ENCODE data around the gene FANCB. TPM values are rescaled to one million over a fixed set of nuclear protein-coding genes. Genes with fewer than 3 reads are reported as not detected.

FANCB gene
- 0.81 TPM for polyA plus RNA-seq (2013, experiment 1 of 2)
- polyA plus RNA-seq (2013, experiment 2 of 2) = 0.68 TPM

- Histone ChIP-seq H2BK12ac (ENCODE audit: low read length in 2 of 2) (peak within 1 kb of the TSS in 1 of 2 experiments; percentile 72), H3K4me1 (ENCODE audit: control insufficient read depth, insufficient read depth, low read depth, low read length) (no peaks in the 10 kb centered on the region)
- WGBS = under 1% methylated on average over 24 of the region's 78 CpGs
Measured at GRCh38 chrX:14872851-14873675, at the start of gene FANCB, which contains the start of gene MOSPD2. FANCB (minus strand) TSS chrX:14873069; CDS start chrX:14865510, 7,559 bp downstream. MOSPD2 (plus strand) TSS chrX:14873421; CDS start chrX:14873529, 108 bp downstream.

GRCh38 chrX:14922437-14922836, 49.6 kb upstream of the FANCB start:
- Histone ChIP-seq H3K4me3 (ENCODE audit: insufficient read depth in 1 of 2, low read depth in 1 of 2, low read length in 2 of 2) (no peak overlapping the region), H3K23ac (ENCODE audit: low read length in 2 of 2) (no peak overlapping the region), H2AFZ (ENCODE audit: low read depth, low read length) (no peak overlapping the region), H2BK120ac (ENCODE audit: low read depth, low read length) (no peak overlapping the region), H3K4me1 (ENCODE audit: control insufficient read depth, insufficient read depth, low read depth, low read length) (peaks cover 2% of the 10 kb centered on the region), H2BK15ac (ENCODE audit: low read depth, poor library complexity, severe bottlenecking) (no peak overlapping the region), H3K27me3 (ENCODE audit: control insufficient read depth in 1 of 2, insufficient read depth in 1 of 2, low read length in 2 of 2) (no peaks in the 10 kb centered on the region), H3K36me3 (ENCODE audit: control insufficient read depth in 1 of 2, insufficient read depth in 2 of 2, low read depth in 1 of 2, low read length in 2 of 2) (peaks cover 0 to 10% of the 10 kb centered on the region in 2 experiments), H4K8ac (ENCODE audit: low read length) (no peak overlapping the region), H3K9ac (ENCODE audit: low read length) (peak overlapping the region; percentile 51), H3K9me3 (ENCODE audit: control insufficient read depth, low read length) (no peaks in the 10 kb centered on the region), H3K4ac (ENCODE audit: low read depth in 1 of 2, low read length in 2 of 2) (no peak overlapping the region), H2BK12ac (ENCODE audit: low read length in 2 of 2) (no peak overlapping the region), H3K79me1 (replicated peaks; ENCODE audit: low read length, poor library complexity, severe bottlenecking) (no peaks in the 10 kb centered on the region), H2AK5ac (ENCODE audit: low read length, severe bottlenecking) (no peak overlapping the region), H2BK5ac (ENCODE audit: low read depth, low read length, poor library complexity, severe bottlenecking) (no peak overlapping the region), H3K4me2 (ENCODE audit: low read length, poor library complexity, severe bottlenecking) (no peak overlapping the region), H3K18ac (ENCODE audit: low read depth in 1 of 2, low read length in 2 of 2) (no peak overlapping the region), H3K27ac (ENCODE audit: low read length, poor library complexity, severe bottlenecking) (no peak overlapping the region), H3K14ac (ENCODE audit: low read length in 2 of 2) (no peak overlapping the region), H4K91ac (ENCODE audit: low read length) (no peak overlapping the region)
- peak; percentile 86 for DNase-seq
- 47% methylated on average over 4 of the region's 6 CpGs for WGBS

More at GRCh38 chrX:14872851-14873675, at the start of gene FANCB, which contains the start of gene MOSPD2:
- peak within 1 kb of the TSS in 1 of 2 experiments; percentile 75 for H3K14ac ChIP-seq (ENCODE audit: low read length in 2 of 2)
- no peak within 1 kb of the TSS for H3K27ac ChIP-seq (ENCODE audit: low read length, poor library complexity, severe bottlenecking)
- no peak within 1 kb of the TSS for H3K23ac ChIP-seq (ENCODE audit: low read length in 2 of 2)
- peak within 1 kb of the TSS; percentile 66 for H2AFZ ChIP-seq (ENCODE audit: low read depth, low read length)
- peak within 1 kb of the TSS; percentile 52 for H2BK15ac ChIP-seq (ENCODE audit: low read depth, poor library complexity, severe bottlenecking)
- H4K91ac ChIP-seq (ENCODE audit: low read length) = peak within 1 kb of the TSS; percentile 83
- DNase-seq = peak; percentile 95
- H3K79me1 ChIP-seq (replicated peaks; ENCODE audit: low read length, poor library complexity, severe bottlenecking) = peaks cover 2% of the 10 kb centered on the region
- peak within 1 kb of the TSS; percentile 70 to 76 for H3K18ac ChIP-seq (ENCODE audit: low read depth in 1 of 2, low read length in 2 of 2)
- H2AK5ac ChIP-seq (ENCODE audit: low read length, severe bottlenecking) = no peak within 1 kb of the TSS
- H3K9ac ChIP-seq (ENCODE audit: low read length) = peak within 1 kb of the TSS; percentile 93
- H3K4me2 ChIP-seq (ENCODE audit: low read length, poor library complexity, severe bottlenecking) = peak within 1 kb of the TSS; percentile 83
- no peaks in the 10 kb centered on the region for H3K9me3 ChIP-seq (ENCODE audit: control insufficient read depth, low read length)
- no peak within 1 kb of the TSS for H2BK120ac ChIP-seq (ENCODE audit: low read depth, low read length)
- peak within 1 kb of the TSS; percentile 51 to 61 for H3K4ac ChIP-seq (ENCODE audit: low read depth in 1 of 2, low read length in 2 of 2)
- no peaks in the 10 kb centered on the region for H3K36me3 ChIP-seq (ENCODE audit: control insufficient read depth in 1 of 2, insufficient read depth in 2 of 2, low read depth in 1 of 2, low read length in 2 of 2)
- H3K4me3 ChIP-seq (ENCODE audit: insufficient read depth in 1 of 2, low read depth in 1 of 2, low read length in 2 of 2) = peak within 1 kb of the TSS; percentile 79 to 95
- no peak within 1 kb of the TSS for H4K8ac ChIP-seq (ENCODE audit: low read length)
- no peaks in the 10 kb centered on the region for H3K27me3 ChIP-seq (ENCODE audit: control insufficient read depth in 1 of 2, insufficient read depth in 1 of 2, low read length in 2 of 2)
- no peak within 1 kb of the TSS for H2BK5ac ChIP-seq (ENCODE audit: low read depth, low read length, poor library complexity, severe bottlenecking)

- Histone ChIP-seq H3K4me3 (ENCODE audit: insufficient read depth in 1 of 2, low read depth in 1 of 2, low read length in 2 of 2) (no peak overlapping the region), H2BK5ac (ENCODE audit: low read depth, low read length, poor library complexity, severe bottlenecking) (no peak overlapping the region), H3K14ac (ENCODE audit: low read length in 2 of 2) (no peak overlapping the region), H4K8ac (ENCODE audit: low read length) (no peak overlapping the region), H2BK120ac (ENCODE audit: low read depth, low read length) (no peak overlapping the region), H3K79me1 (replicated peaks; ENCODE audit: low read length, poor library complexity, severe bottlenecking) (peaks cover 2% of the 10 kb centered on the region), H3K9me3 (ENCODE audit: control insufficient read depth, low read length) (no peaks in the 10 kb centered on the region), H3K18ac (ENCODE audit: low read depth in 1 of 2, low read length in 2 of 2) (no peak overlapping the region), H3K23ac (ENCODE audit: low read length in 2 of 2) (no peak overlapping the region), H3K4me2 (ENCODE audit: low read length, poor library complexity, severe bottlenecking) (no peak overlapping the region), H3K36me3 (ENCODE audit: control insufficient read depth in 1 of 2, insufficient read depth in 2 of 2, low read depth in 1 of 2, low read length in 2 of 2) (peaks cover 0 to 28% of the 10 kb centered on the region in 2 experiments), H2AFZ (ENCODE audit: low read depth, low read length) (no peak overlapping the region), H3K27me3 (ENCODE audit: control insufficient read depth in 1 of 2, insufficient read depth in 1 of 2, low read length in 2 of 2) (no peaks in the 10 kb centered on the region), H2BK15ac (ENCODE audit: low read depth, poor library complexity, severe bottlenecking) (no peak overlapping the region), H4K91ac (ENCODE audit: low read length) (no peak overlapping the region), H3K27ac (ENCODE audit: low read length, poor library complexity, severe bottlenecking) (peak overlapping the region; percentile 43), H3K9ac (ENCODE audit: low read length) (no peak overlapping the region), H2AK5ac (ENCODE audit: low read length, severe bottlenecking) (no peak overlapping the region), H2BK12ac (ENCODE audit: low read length in 2 of 2) (no peak overlapping the region), H3K4ac (ENCODE audit: low read depth in 1 of 2, low read length in 2 of 2) (no peak overlapping the region), H3K4me1 (ENCODE audit: control insufficient read depth, insufficient read depth, low read depth, low read length) (peaks cover 4% of the 10 kb centered on the region)
- no peak for DNase-seq
- no CpG with 5 or more reads among the region's 2 CpGs for WGBS
Measured at GRCh38 chrX:14920196-14920595, 47.3 kb upstream of the FANCB start.

GRCh38 chrX:14919407-14919806, 46.5 kb upstream of the FANCB start:
- no peak overlapping the region for H3K18ac ChIP-seq (ENCODE audit: low read depth in 1 of 2, low read length in 2 of 2)
- no CpG with 5 or more reads among the region's 2 CpGs for WGBS
- no peak overlapping the region for H3K14ac ChIP-seq (ENCODE audit: low read length in 2 of 2)
- no peak overlapping the region for H2AFZ ChIP-seq (ENCODE audit: low read depth, low read length)
- H2BK120ac ChIP-seq (ENCODE audit: low read depth, low read length) = no peak overlapping the region
- no peak for DNase-seq
- no peak overlapping the region for H2BK12ac ChIP-seq (ENCODE audit: low read length in 2 of 2)
- no peak overlapping the region for H3K27ac ChIP-seq (ENCODE audit: low read length, poor library complexity, severe bottlenecking)
- no peak overlapping the region for H3K4ac ChIP-seq (ENCODE audit: low read depth in 1 of 2, low read length in 2 of 2)
- no peak overlapping the region for H4K8ac ChIP-seq (ENCODE audit: low read length)
- no peak overlapping the region for H3K4me3 ChIP-seq (ENCODE audit: insufficient read depth in 1 of 2, low read depth in 1 of 2, low read length in 2 of 2)
- H2BK5ac ChIP-seq (ENCODE audit: low read depth, low read length, poor library complexity, severe bottlenecking) = no peak overlapping the region
- no peak overlapping the region for H4K91ac ChIP-seq (ENCODE audit: low read length)
- no peaks in the 10 kb centered on the region for H3K27me3 ChIP-seq (ENCODE audit: control insufficient read depth in 1 of 2, insufficient read depth in 1 of 2, low read length in 2 of 2)
- peaks cover 0 to 36% of the 10 kb centered on the region in 2 experiments for H3K36me3 ChIP-seq (ENCODE audit: control insufficient read depth in 1 of 2, insufficient read depth in 2 of 2, low read depth in 1 of 2, low read length in 2 of 2)
- no peak overlapping the region for H3K4me2 ChIP-seq (ENCODE audit: low read length, poor library complexity, severe bottlenecking)
- H3K79me1 ChIP-seq (replicated peaks; ENCODE audit: low read length, poor library complexity, severe bottlenecking) = peaks cover 2% of the 10 kb centered on the region
- H3K4me1 ChIP-seq (ENCODE audit: control insufficient read depth, insufficient read depth, low read depth, low read length) = peaks cover 4% of the 10 kb centered on the region
- H2AK5ac ChIP-seq (ENCODE audit: low read length, severe bottlenecking) = no peak overlapping the region
- H3K23ac ChIP-seq (ENCODE audit: low read length in 2 of 2) = no peak overlapping the region
- H3K9me3 ChIP-seq (ENCODE audit: control insufficient read depth, low read length) = no peaks in the 10 kb centered on the region
- H2BK15ac ChIP-seq (ENCODE audit: low read depth, poor library complexity, severe bottlenecking) = no peak overlapping the region
- H3K9ac ChIP-seq (ENCODE audit: low read length) = no peak overlapping the region
